NCI-H2029 (cell line): ENCODE data around the gene SIK2.

ENCODE experiments used
- DNase-seq: peaks from one replicate; lab custom pipeline; 2025; lab: John Stamatoyannopoulos, UW

SIK2 gene

GRCh38 chr11:111730871-111731591 is 128.8 kb downstream of the SIK2 start:
- DNase-seq: peak; percentile 91

DNA sequence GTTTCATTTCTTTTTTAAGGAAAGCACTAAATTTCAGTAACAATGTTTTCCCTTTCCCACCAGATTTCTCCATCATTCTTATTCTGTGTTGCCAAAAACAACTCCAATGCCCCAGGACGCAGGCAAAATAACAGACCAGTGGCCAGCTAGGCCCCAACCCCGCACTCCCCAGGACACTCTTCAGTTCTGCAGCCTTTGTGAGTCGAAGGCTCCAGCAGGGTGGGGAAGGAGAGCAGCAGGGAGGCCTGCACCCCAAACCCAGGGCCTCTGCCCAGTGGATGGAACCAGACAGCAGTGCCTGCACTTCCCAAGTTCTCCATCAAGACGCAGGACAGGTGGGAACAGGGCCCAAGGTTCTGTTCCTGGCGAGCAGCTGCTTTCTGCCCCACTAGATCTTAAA is 129.6 kb downstream of the SIK2 start:
- no peak for DNase-seq

DNA sequence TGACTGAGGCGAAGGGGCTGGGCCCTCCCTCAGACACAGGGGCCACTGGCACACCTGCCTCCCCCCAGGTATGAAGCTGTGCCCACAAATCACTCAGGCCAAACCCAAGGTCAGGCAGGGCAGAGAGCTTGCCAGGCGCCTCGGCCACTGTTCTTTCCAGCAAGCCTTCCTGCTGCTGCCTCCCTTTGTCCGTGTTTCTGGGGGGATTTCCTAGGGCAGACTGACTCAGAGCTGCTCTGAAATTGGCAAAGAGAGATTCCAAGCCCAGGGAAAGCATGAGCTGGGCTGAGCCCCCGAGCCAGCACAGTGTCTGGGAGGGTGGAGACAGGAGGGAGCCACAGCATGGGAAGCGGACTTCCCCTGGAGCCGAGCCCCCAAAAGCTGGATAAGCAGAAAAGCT is 130.8 kb downstream of the SIK2 start:
- DNase-seq: no peak

DNA sequence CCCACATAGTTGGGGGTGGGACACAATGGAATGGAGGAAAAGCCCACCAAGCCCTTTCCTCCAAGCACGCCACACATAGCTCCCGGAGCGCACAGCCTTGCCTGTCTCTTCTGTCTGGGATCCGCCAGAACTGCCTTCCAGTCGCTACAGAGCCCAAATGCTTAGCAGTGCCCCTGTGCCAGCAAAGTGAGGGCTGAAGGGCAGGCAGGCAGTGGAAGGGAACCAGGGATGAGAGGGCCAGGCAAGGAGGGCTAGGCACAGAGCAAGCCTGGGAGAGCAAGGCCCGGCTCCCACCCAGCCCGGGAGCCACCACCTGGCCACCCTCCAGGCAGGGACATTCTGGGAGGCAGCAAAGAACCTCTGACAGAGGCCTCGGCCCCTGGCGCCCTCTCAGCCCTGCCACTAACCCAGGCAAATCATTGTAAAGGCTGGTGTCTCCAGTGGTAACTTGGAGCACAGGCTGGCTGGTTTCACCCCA is 131.4 kb downstream of the SIK2 start:
- DNase-seq: no peak

DNA sequence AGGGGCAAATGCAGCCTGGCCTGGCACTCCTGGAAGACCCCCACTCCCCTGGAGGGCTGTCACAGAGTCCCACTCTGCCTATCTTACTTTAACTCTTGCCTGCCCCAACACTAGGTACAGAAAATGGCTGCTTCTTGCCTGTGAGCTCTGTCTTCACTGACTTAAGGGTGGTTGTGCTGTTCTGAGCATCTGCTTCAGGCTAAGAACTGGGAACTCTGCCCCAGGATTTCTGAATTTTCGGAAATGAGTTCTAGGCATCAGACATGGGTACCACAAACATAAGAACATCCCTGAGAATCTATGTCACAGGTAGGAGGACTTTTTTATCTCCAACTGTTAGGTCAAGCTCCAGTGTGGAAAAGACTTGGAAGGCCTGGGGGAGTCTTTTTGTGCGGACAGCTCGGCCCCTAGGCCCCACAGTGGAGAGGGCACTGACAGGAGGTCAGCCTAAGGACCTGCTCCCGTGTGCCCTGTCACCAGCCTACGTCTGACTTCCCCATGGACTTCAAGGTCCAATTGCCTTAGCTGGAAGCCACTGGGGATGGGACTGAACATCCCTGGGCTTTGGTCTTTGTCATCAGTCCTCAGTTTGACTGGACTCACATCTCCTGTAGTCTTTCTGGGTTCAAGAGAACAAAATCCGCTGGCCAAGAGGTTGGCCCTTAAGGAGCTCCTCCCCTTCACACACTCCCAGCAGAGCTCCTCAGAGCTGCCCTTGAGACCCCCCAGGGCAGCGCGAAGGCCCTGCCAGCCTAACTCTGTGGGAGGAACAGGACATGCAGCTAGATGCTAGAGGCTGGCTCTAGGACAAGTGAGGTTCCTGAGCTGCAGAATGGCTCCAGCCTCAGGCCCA is 132.1 kb downstream of the SIK2 start:
- DNase-seq: no peak

GRCh38 chr11:111734954-111735261 is 132.7 kb downstream of the SIK2 start:
- no peak for DNase-seq

GRCh38 chr11:111735262-111736116 is 133.2 kb downstream of the SIK2 start:
- peak; percentile 95 for DNase-seq

DNA sequence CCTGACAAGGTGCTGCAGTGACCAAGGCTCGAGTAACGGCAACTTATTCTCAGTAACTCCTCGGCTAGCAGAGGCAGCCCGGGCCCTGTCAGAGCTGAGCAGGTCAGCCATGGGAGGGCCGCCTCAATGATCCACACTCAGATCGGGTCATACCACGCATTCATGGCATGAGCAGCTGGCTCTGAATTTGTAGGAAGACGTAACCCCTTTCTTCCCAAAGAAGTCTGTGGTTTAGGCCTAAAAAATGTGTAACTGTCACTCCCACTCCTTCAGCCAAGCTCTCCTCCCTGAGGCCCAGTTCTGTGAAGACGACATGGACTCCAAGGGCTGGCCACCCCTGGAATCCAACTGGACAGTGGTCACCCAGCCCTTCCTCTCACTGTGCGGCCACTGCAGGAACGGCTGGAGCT is 133.9 kb downstream of the SIK2 start:
- no peak for DNase-seq

DNA sequence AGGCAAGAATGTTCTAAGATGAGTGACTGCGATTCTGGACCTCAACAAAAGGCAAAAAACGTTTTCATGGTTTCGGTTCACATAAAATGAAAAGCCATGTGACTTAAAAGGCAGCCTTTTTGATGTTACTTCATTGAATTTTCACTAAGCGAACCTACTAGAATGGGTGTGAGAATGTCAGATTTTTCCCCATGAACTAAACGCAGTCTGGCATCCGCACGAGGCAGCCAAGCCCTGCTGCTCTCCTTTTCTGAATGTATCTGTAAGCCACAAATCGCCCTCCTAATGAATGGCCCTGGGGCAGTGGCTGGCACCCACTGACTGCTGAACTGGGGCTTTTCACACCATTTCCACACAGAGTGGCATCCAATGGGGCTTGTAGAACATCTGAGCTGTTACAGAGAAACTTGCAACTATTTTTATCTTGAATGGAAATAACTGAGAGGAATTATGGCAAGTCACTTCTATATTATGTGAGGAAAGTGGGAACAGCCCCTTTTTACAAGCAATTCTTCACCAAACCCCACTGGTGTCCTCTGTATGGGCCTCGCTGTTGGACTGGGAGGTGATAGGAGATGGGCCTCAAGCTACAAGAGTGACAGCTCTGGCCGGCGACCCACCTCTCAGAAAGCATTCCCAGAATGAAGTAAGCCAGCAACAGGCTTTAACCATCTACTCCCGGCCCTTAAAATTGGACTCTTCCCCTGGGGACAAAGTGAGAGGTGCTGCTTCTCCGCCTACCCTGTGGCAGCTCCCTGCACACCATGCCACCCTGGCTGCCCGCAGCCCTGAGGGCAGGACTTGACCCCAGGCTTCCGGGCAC is 134.6 kb downstream of the SIK2 start:
- no peak for DNase-seq

DNA sequence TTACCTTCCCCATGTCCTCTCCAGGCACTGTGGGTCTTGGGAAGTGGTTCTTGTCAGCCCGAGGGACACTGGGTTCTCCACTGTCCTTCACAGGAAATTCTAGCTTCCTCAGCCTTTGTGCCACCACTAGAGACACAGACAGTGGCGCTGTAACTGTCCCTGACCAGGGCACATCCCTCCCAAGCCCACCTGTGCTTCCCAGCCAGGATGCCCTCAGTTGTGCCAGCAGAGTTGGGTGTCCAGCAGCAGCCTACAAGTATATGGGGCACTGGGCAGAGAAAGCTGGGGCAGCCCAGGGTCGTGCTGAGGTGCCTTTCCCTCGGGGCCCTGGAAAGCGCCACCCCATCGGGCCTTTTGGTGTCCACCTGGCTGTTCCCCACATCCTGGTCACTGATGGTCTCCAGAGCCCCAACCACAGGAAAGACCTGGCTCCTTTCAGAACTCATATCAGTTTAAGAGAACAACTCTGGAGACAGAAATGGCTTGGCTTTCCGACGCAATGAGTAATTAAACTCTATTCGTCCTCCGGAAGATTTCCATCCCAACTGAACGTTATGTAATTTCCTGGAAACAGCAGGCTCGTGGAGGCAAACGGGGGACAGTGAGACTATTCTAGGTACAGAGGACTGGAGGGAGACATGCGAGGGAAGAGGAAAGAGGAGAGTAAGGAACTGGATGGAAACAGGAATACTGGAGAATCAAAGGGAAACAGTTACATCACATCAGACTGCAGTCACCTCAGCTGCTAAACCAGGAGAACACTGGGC is 135.4 kb downstream of the SIK2 start:
- no peak for DNase-seq

DNA sequence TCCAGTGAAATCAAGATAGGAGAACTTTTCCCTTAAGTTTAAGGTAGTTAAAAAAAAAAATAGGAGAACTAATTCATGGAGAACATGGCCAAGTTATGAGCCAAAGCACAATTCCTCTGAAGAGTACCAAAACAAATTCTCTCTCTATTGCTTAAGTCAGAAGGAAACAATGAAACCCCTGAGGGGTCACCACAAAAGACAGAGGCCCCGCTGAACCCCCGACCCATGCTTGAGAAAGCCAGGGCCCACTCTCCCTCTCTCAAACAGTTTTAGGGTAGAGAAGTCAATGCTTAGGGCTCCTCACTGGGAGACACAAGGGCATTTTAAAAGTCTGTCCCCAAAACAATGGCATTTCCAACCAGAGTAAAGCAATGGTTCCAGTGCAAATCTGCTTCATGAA is 137.1 kb downstream of the SIK2 start:
- no peak for DNase-seq

- no peak for DNase-seq
Measured at GRCh38 chr11:111741751-111742150, 139.5 kb downstream of the SIK2 start.

- no peak for DNase-seq
Measured at GRCh38 chr11:111743700-111744099, 141.5 kb downstream of the SIK2 start.

DNA sequence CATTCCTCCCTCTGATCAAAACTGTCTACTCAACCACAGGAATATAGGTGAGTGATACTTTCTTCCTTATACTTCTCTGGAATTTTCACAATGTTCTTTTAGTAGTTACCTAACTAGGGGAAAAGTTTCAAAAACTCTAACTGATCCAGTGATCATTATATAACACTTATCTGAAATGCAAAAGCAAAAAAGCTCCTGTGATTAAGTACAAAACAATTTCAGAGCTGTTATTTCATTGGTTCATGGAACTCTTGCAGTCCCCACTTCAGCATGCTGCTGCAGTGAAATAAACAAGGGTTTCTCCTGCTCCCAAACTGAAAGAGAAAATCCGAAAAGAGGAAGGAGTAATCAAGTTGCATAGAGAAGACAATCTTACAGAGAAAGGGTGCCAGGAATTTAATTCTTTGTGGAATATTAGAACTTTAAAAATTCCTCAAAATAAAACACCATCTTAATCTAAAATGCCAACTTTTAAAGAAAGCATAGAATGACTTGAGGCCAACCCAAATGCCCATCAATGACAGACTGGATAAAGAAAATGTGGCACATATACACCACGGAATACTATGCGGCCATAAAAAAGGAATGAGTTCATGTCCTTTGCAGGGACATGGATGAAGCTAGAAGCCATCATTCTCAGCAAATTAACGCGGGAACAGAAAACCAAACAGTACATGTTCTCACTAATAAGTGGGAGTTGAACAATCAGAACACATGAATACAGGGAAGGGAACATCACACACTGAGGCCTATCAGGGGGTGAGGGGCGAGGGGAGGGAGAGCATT is 143.7 kb downstream of the SIK2 start:
- DNase-seq: no peak

GRCh38 chr11:111748035-111748804 is 146.0 kb downstream of the SIK2 start:
- DNase-seq: no peak

DNA sequence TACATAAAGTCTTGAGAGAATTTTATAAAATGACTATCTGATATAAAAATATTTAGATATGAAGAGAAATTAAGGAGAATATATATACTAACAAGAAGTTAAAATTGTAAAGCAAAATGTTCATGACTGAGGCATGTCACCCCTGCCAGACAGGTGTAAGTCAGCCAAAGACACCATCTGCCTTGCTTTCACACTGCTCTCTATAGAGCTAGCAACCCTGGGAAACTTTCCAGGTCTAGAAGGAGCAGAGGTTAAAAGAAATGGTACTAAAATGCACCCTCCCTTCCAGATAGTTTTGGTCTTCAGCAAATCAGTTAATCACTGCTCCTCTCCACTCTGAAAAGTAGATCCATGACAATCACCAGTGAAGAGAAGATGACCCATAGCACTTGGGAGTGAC is 147.4 kb downstream of the SIK2 start:
- no peak for DNase-seq

DNA sequence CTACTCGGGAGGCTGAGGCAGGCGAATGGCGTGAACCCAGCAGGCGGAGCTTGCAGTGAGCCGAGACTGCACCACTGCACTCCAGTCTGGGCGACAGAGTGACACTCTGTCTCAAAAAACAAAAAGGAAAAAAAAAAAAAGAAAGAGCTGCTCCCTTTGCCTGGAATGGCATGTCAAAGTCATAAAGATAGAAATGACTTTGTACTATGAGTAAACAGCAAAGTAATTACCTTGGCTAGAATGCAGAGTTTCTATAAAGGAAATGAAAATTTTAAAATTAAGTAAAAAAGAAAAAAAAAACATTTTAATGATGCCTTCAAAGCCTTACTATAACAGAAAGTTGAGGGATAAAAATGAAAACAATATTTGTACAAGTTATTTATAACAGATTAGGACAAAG is 153.8 kb downstream of the SIK2 start:
- DNase-seq: no peak

DNA sequence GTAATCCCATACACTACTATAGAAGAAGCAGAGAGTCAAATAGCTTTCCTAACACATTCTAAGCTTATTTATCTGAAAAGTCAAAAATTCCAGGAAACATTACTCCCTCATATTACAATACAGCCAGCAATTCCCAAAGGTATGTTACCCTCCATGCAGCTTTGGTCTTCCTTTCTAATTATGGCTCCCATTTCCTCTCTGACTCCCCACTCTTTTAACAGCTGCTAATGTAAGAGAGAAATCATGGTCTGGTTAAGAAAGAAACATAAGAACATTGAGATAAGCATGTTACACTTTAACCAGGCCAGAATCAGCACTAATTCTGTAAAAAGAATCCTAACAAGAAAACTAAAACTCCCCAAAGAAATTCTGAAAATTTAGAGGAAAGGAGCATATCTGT is 157.1 kb downstream of the SIK2 start:
- DNase-seq: no peak

DNA sequence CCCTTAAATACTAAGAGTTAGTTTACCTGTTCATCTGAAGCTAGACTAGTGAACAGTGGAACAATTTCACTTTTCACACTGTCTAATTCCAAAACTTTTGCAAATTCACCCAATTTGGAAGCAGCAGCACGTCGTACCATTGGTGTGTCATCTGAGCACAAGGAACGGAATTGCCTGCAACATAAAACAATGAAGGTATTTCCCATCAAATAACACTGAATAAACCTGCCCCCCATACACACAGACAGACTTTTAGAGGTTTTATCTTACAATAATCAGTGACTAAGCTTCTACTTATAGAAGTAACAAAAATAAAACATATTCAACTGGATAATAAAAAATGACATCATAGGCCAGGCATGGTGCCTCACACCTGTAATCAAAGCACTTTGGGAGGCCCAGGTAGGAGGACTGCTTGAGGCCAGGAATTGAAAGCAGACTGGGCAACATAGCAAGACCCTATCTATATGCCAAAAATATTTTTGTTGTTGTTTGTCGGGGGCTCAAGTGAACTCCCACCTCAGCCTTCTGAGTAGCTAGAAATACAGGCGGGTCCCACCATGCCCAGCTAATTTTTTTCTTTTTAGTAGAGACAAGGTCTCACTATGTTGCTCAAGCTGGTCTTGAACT is 157.6 kb downstream of the SIK2 start:
- no peak for DNase-seq
